Endodermal cell (in vitro differentiated cells): ENCODE data around the gene CTNND2. TPM values are rescaled to one million over a fixed set of nuclear protein-coding genes. Genes with fewer than 3 reads are reported as not detected.

ENCODE experiments used
- DNase-seq: peaks from one replicate; pipeline ENCODE4 v3.0.0-alpha.2; 2017
- H3K27ac ChIP-seq: 2 replicates; pipeline ENCODE4 v1.5.1; 2013; ENCODE audit warnings: mild to moderate bottlenecking, low read depth, low read length, moderate library complexity
- H3K27me3 ChIP-seq: 2 replicates; pipeline ENCODE4 v1.6.1; 2013; ENCODE audit warnings: mild to moderate bottlenecking, low read length, moderate library complexity; ENCODE audit not compliant: insufficient read depth, control insufficient read depth, poor library complexity, severe bottlenecking
- H3K36me3 ChIP-seq: 2 replicates; pipeline ENCODE4 v1.7.0; 2013; ENCODE audit warnings: mild to moderate bottlenecking, low read length, moderate library complexity; ENCODE audit not compliant: control insufficient read depth, insufficient read depth
- H3K4me1 ChIP-seq: one replicate; pipeline ENCODE4 v1.7.0; 2013; ENCODE audit warnings: low read length; ENCODE audit not compliant: control insufficient read depth, insufficient read depth
- H3K4me3 ChIP-seq: 2 replicates; pipeline ENCODE4 v1.5.1; 2013; ENCODE audit warnings: mild to moderate bottlenecking, low read length, moderate library complexity
- H3K9ac ChIP-seq: 2 replicates; pipeline ENCODE4 v1.6.1; 2013; ENCODE audit warnings: mild to moderate bottlenecking, low read length, moderate library complexity; ENCODE audit not compliant: poor library complexity, severe bottlenecking; ENCODE audit errors: extremely low read depth
- H3K9me3 ChIP-seq: 2 replicates; pipeline ENCODE4 v1.6.1; 2013; ENCODE audit warnings: mild to moderate bottlenecking, low read length, moderate library complexity; ENCODE audit not compliant: control insufficient read depth
- H3K27ac Mint-ChIP-seq: 2 replicates; pipeline ENCODE4 v1.8.0; 2020; ENCODE audit warnings: mixed read lengths
- H3K27me3 Mint-ChIP-seq: 2 replicates; pipeline ENCODE4 v1.8.0; 2021; ENCODE audit warnings: mild to moderate bottlenecking, mixed read lengths; ENCODE audit not compliant: insufficient read depth
- H3K36me3 Mint-ChIP-seq: 2 replicates; pipeline ENCODE4 v1.8.0; 2020; ENCODE audit warnings: low read depth, mixed read lengths
- H3K4me1 Mint-ChIP-seq: 2 replicates; pipeline ENCODE4 v1.8.0; 2020; ENCODE audit warnings: mixed read lengths
- H3K4me3 Mint-ChIP-seq: 2 replicates; pipeline ENCODE4 v1.8.0; 2020; ENCODE audit warnings: mild to moderate bottlenecking, moderate library complexity, mixed read lengths
- H3K9me3 Mint-ChIP-seq: 2 replicates; pipeline ENCODE4 v1.8.0; 2020; ENCODE audit warnings: mild to moderate bottlenecking, mixed read lengths
- WGBS, 2 experiments: methylation state at CpG; one replicate each; pipeline versions ENCODE4 v1.1.5 to v1.1.7; 2013; ENCODE audit warnings: missing lambda C conversion rate in 2 of 2, mixed read lengths in 1 of 2; ENCODE audit not compliant: insufficient coverage in 1 of 2, insufficient read length in 1 of 2; 5-methylcytosine and 5-hydroxymethylcytosine counted together
- total RNA-seq, 2 donors: library from RNA; stranded (reverse); fragmentation: NEBNext Ultra II Directional in 1 of 2; extraction: Animal tissue kit (Norgen Biotek cat#: 25700) in 1 of 2; gene quantifications; 2 replicates in 1 of 2; 3 replicates in 1 of 2; pipeline ENCODE4 v1.2.1, GENCODE V29; 2021
- TF ChIP-seq, protein P1 (sequence below): fragments of 200-600 bp; sonication (generic); conservative IDR thresholded peaks from 2 replicates; pipeline ENCODE4 v1.5.0; 2021; ENCODE audit warnings: antibody characterized with exemption, mild to moderate bottlenecking

Gene CTNND2
- total RNA-seq, 2 donors from 2014 or later = 6.5 to 10.3 TPM

DNA sequence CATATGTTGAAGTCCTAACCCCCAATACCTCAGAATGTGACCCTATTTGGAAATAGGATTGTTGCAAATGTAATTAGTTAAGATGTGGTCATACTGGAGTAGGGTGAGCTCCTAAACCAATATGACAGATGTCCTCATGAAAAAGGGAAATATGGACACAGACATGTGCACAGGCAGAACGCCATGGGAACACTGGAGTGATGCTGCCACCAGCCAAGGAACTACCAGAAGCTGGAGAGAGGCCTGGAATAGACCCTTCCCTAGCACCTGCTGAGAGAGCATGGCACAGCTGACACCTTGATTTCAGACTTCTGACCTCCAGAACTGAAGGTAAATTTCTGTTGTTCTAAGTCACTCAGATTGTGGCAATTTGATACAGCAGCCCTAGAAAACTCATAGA is 110.8 kb downstream of the CTNND2 start:
- no peak overlapping the region for H3K27ac Mint-ChIP-seq
- H3K4me3 Mint-ChIP-seq = no peak overlapping the region
- no peak overlapping the region for H3K27ac ChIP-seq
- TF ChIP-seq, protein P1, sequence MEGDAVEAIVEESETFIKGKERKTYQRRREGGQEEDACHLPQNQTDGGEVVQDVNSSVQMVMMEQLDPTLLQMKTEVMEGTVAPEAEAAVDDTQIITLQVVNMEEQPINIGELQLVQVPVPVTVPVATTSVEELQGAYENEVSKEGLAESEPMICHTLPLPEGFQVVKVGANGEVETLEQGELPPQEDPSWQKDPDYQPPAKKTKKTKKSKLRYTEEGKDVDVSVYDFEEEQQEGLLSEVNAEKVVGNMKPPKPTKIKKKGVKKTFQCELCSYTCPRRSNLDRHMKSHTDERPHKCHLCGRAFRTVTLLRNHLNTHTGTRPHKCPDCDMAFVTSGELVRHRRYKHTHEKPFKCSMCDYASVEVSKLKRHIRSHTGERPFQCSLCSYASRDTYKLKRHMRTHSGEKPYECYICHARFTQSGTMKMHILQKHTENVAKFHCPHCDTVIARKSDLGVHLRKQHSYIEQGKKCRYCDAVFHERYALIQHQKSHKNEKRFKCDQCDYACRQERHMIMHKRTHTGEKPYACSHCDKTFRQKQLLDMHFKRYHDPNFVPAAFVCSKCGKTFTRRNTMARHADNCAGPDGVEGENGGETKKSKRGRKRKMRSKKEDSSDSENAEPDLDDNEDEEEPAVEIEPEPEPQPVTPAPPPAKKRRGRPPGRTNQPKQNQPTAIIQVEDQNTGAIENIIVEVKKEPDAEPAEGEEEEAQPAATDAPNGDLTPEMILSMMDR = no peak
- no peaks in the 10 kb centered on the region for H3K27me3 ChIP-seq
- no peaks in the 10 kb centered on the region for H3K36me3 ChIP-seq
- peaks cover 20% of the 10 kb centered on the region for H3K4me1 Mint-ChIP-seq
- H3K9ac ChIP-seq = no peak overlapping the region
- DNase-seq = no peak
- H3K4me3 ChIP-seq = no peak overlapping the region
- 92 to 100% methylated on average over 1 of the region's 1 CpG for WGBS, 2 experiments
- H3K9me3 ChIP-seq = no peaks in the 10 kb centered on the region
- no peaks in the 10 kb centered on the region for H3K9me3 Mint-ChIP-seq
- H3K4me1 ChIP-seq = peaks cover 10% of the 10 kb centered on the region
- no peaks in the 10 kb centered on the region for H3K36me3 Mint-ChIP-seq
- H3K27me3 Mint-ChIP-seq = no peaks in the 10 kb centered on the region

DNA sequence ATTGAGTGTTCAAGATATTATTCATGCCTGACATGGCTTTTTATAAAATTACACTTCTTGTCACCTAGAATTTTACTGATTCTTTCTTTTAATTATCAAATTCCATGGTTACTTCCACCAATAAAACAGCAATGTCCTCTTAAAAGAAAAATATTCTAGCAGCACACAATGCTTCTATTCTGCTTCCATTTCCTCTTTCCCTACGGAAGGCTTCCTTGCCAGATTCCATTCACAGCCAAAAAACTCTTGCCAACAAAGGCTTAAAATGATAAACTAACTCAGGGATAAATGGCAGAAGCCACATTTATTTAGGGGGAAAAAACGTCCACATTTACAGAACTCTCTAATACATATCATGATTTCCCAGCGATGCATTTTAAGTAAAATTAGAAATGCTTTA is 111.6 kb downstream of the CTNND2 start:
- peak overlapping the region; percentile 14 for H3K4me3 ChIP-seq
- Mint-ChIP-seq H3K4me3 (no peak overlapping the region), H3K36me3 (no peaks in the 10 kb centered on the region), H3K9me3 (no peaks in the 10 kb centered on the region), H3K27me3 (no peaks in the 10 kb centered on the region), H3K27ac (no peak overlapping the region), H3K4me1 (peaks cover 20% of the 10 kb centered on the region)
- peaks cover 10% of the 10 kb centered on the region for H3K4me1 ChIP-seq
- H3K36me3 ChIP-seq = no peaks in the 10 kb centered on the region
- no peak overlapping the region for H3K9ac ChIP-seq
- WGBS, 2 experiments = 38 to 77% methylated on average over 1 to 3 of the region's 3 CpGs
- no peak for DNase-seq
- peak overlapping the region; percentile 11 for H3K27ac ChIP-seq
- TF ChIP-seq, protein P1 = no peak
- H3K27me3 ChIP-seq = no peaks in the 10 kb centered on the region
- no peaks in the 10 kb centered on the region for H3K9me3 ChIP-seq

DNA sequence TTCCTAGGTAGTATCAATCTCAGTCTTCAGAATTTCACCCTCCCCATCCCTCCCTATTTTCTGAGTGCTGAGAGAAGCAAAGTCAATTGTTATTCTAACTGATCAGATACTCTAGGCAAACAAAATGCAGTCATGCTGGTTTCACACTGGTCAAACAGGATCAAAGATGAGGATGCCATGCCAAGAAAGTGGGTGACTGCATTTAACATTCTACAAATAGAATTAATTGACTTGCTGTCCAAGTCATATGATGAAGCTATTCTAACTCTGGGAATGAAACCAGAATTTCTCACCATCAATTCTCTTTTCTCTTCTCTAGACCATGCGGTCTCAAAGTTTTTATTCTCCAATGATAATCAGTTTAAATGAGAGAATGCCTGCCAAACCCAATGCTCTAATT is 112.5 kb downstream of the CTNND2 start:
- no peak for DNase-seq
- TF ChIP-seq, protein P1 = no peak
- Mint-ChIP-seq H3K9me3 (no peaks in the 10 kb centered on the region), H3K4me1 (peaks cover 19% of the 10 kb centered on the region), H3K27ac (no peak overlapping the region), H3K4me3 (no peak overlapping the region), H3K27me3 (no peaks in the 10 kb centered on the region), H3K36me3 (no peaks in the 10 kb centered on the region)
- H3K27ac ChIP-seq = no peak overlapping the region
- H3K27me3 ChIP-seq = no peaks in the 10 kb centered on the region
- H3K4me1 ChIP-seq = peaks cover 10% of the 10 kb centered on the region
- no peaks in the 10 kb centered on the region for H3K9me3 ChIP-seq
- no peaks in the 10 kb centered on the region for H3K36me3 ChIP-seq
- no peak overlapping the region for H3K9ac ChIP-seq
- H3K4me3 ChIP-seq = peak overlapping the region; percentile 19
- WGBS, 2 experiments = 100% methylated on average over 1 of the region's 1 CpG; no CpG with 5 or more reads in 1 of the 2 experiments
